UCSD-AML1 (cell line): ENCODE results near the gene MAP3K21.

Experiments used
- DNase-seq: peaks from one replicate; lab custom pipeline; 2025; ENCODE audit not compliant: unreplicated experiment; lab: John Stamatoyannopoulos, UW

Gene MAP3K21

DNA sequence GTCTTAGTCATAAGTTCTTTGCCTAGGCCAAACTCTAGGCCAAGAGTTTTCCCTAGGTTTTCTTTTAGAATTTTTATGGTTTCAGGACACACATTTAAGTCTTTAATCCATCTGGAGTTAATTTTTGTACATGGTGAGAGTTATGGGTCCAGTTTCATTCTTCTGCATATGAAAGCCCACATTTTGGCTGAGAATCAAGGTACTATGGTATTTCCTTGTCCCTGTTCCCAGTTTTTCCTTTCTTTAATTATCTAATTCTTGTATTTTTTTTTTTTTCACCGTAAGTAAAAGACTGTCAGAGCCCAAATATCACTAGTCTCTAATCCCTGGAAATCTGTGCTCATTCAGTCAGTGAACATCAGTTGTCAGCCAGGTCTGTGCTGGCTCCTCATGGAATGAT, 105.4 kb downstream of the MAP3K21 start:
- no peak for DNase-seq

DNA sequence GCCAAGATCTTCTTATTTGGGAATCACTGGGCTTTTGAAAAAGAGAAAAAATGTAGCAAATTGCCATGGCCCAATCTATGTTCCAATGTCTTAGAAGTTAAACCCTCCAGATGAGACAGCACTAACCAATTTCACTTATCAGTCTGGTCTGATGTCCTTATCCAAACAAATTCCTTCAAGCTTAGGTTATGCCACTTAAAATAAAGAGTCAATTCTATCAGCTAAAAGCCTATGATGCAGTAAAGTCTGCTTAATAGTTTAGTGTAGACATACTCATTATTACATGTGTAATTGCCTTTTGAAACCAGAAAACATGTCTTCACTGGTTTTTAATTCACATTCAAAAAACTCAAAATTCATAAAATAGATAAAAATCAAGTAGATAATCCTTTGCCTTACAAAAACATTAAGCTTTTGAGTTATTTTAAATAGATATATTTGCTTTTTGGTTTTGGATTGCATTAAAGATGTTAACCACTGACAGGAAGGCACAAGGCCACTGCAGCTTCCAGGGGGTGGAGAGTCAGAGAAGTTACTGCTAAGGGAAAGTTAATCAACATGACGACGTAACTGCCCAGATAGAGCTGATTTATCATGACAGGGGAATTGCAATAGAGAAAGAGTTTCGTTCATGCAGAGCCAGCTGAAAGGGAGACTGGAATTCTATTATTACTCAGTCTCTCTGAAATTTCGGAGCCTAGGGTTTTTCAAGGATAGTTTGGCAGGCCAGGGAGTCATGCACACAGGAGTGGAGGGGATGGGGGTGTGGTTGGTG, 106.1 kb downstream of the MAP3K21 start:
- no peak for DNase-seq
